ENCODE results near the gene KCND3. TPM values are rescaled to one million over a fixed set of nuclear protein-coding genes. Genes with fewer than 3 reads are reported as not detected.

The KCND3 gene
- total and polyA plus RNA-seq, 2 of the 4 experiments (the other 2 are of a cell fraction), result under 0.01 to 0.03 TPM

- Histone ChIP-seq H3K56ac (ENCODE audit: extremely low read depth, insufficient read depth, low read length) (no peak overlapping the region), H3K27ac (ENCODE audit: insufficient read depth, low read length) (no peak overlapping the region), H2BK15ac (ENCODE audit: low read depth, low read length) (no peak overlapping the region), H3K36me3 (ENCODE audit: control insufficient read depth, insufficient read depth, low read length) (no peaks in the 10 kb centered on the region), H3K9me3 (ENCODE audit: control insufficient read depth, insufficient read depth, low read length) (no peaks in the 10 kb centered on the region), H3K4me3 (ENCODE audit: insufficient read depth, low read depth, low read length) (no peak overlapping the region), H2BK120ac (ENCODE audit: low read depth, low read length) (no peak overlapping the region), H4K91ac (ENCODE audit: insufficient read depth, low read depth, low read length) (no peak overlapping the region), H2AK9ac (replicated peaks; ENCODE audit: low read depth, low read length, poor library complexity) (no peak overlapping the region), H3K27me3 (ENCODE audit: control insufficient read depth, insufficient read depth, low read length) (peaks cover 2% of the 10 kb centered on the region), H3K4me1 (ENCODE audit: control insufficient read depth, insufficient read depth, low read length) (no peaks in the 10 kb centered on the region), H2BK20ac (ENCODE audit: low read depth, low read length) (no peak overlapping the region), H4K20me1 (ENCODE audit: insufficient read depth, low read length) (no peaks in the 10 kb centered on the region), H3K9me1 (ENCODE audit: insufficient read depth, low read length) (no peaks in the 10 kb centered on the region), H3K18ac (ENCODE audit: low read depth, low read length) (no peak overlapping the region), H2BK5ac (ENCODE audit: low read depth, low read length, poor library complexity, severe bottlenecking) (no peak overlapping the region), H3K4me2 (ENCODE audit: low read depth, low read length) (no peak overlapping the region), H2AFZ (replicated peaks; ENCODE audit: low read length, poor library complexity) (no peak overlapping the region), H4K8ac (ENCODE audit: low read depth in 2 of 2, low read length in 2 of 2) (no peak overlapping the region), H3K4ac (ENCODE audit: low read depth, low read length) (no peak overlapping the region), H2AK5ac (ENCODE audit: low read depth, low read length) (no peak overlapping the region), H4K5ac (ENCODE audit: low read depth, low read length) (no peak overlapping the region), H3K9ac (ENCODE audit: low read depth, low read length) (no peak overlapping the region), H3K23ac (ENCODE audit: low read depth, low read length) (no peak overlapping the region), H3K79me1 (ENCODE audit: low read depth in 1 of 2, low read length in 2 of 2) (no peaks in the 10 kb centered on the region), H3K14ac (replicated peaks; ENCODE audit: low read depth, low read length) (no peak overlapping the region)
- DNase-seq (no peak), ATAC-seq (ENCODE audit: low read depth) (no peak)
- ChIA-PET POLR2A (ENCODE audit: unreplicated experiment) (interaction anchor here (0.6 kb wide), 1 partner anchor 326 kb away, joined by 3 read pairs; no protein-coding TSS in a partner anchor), CTCF (no interaction called here)
- dilution Hi-C loops (cut with HindIII; ENCODE audit: low sequenced_read_pairs, unreplicated experiment), result no loop called here
- no peak for TF ChIP-seq MXI1 (IDR thresholded peaks at IDR 0.05; ENCODE audit: borderline replicate concordance, low read depth, low read length)
- TF ChIP-seq CHD1 (IDR thresholded peaks at IDR 0.05; ENCODE audit: low read depth, low read length), result no peak
- TF ChIP-seq BHLHE40 (IDR thresholded peaks at IDR 0.05; ENCODE audit: low read depth, low read length), result no peak
- no peak for TF ChIP-seq ELK1 (IDR thresholded peaks at IDR 0.05; ENCODE audit: borderline replicate concordance, low read depth, low read length)
- in situ Hi-C loops (cut with MboI; ENCODE audit: low sequenced_read_pairs), result no loop called here
- WGBS, 2 experiments (ENCODE audit: extremely low coverage in 2 of 2, insufficient read length in 1 of 2), result no CpG with 5 or more reads among the region's 3 CpGs
- BruUV-seq (replicated peaks), result no TSS peak
- intact Hi-C loops (cut with micrococcal nuclease), result no loop called here
Observed at GRCh38 chr1:111973150-111973790, 16.2 kb downstream of the KCND3 start.

Data from IMR-90 (cell line).